SK-N-SH (cell line): ENCODE data around the gene SNED1. TPM values are rescaled to one million over a fixed set of nuclear protein-coding genes. Genes with fewer than 3 reads are reported as not detected.
"Not testable (repeated sequence)": the region's sequence is repeated elsewhere in the genome, so short reads cannot be mapped to it uniquely, and the experiment has no call there.

Experiments used
- CTCF ChIA-PET: fragments of 300-600, 350-600 bp; formaldehyde crosslinking; extraction: SDS; loops from one replicate; lab custom pipeline; 2021; lab: Yijun Ruan, JAX
- POLR2A ChIA-PET: fragments of 350-600 bp; sonication (Branson Sonifier 250); formaldehyde crosslinking; extraction: SDS; loops from one replicate; lab custom pipeline; 2020; ENCODE audit warnings: antibody characterized with exemption, inconsistent platforms; lab: Yijun Ruan, JAX
- DNase-seq: peaks from one replicate; pipeline ENCODE4 v3.0.0; 2012
- H2AFZ ChIP-seq: fragments of 200-600 bp; sonication (generic); 2 replicates; pipeline ENCODE4 v1.8.1; 2016; ENCODE audit warnings: antibody characterized with exemption, mild to moderate bottlenecking, low read depth
- H3F3A ChIP-seq: fragments of 200-600 bp; sonication (generic); replicated peaks from 2 replicates; pipeline ENCODE3; 2016; ENCODE audit warnings: antibody characterized with exemption, mild to moderate bottlenecking; ENCODE audit not compliant: insufficient read depth
- H3K27ac ChIP-seq, 2 experiments: fragments of 200-500 bp in 1 of 2; fragments of 200-600 bp in 1 of 2; sonication (Bioruptor generic) in 1 of 2; sonication (generic), shearing (Covaris generic) in 1 of 2; 2 replicates each; pipeline versions ENCODE4 v1.5.1 to v1.6.1; 2014 to 2016; ENCODE audit warnings: low read depth in 2 of 2, inconsistent platforms in 1 of 2, low read length in 1 of 2, mild to moderate bottlenecking in 1 of 2, mixed read lengths in 1 of 2
- H3K27me3 ChIP-seq: fragments of 200-600 bp; sonication (generic), shearing (Covaris generic); 2 replicates; pipeline ENCODE4 v1.6.1; 2016; ENCODE audit warnings: mixed run types; ENCODE audit not compliant: insufficient read depth
- H3K36me3 ChIP-seq, 2 experiments: fragments of 200-500 bp in 1 of 2; fragments of 200-600 bp in 1 of 2; sonication (Bioruptor generic) in 1 of 2; sonication (generic) in 1 of 2; replicated peaks in 1 of 2; 2 replicates each; pipeline versions ENCODE3 to v1.5.1; 2014 to 2016; ENCODE audit warnings: low read length in 1 of 2, mild to moderate bottlenecking in 1 of 2; ENCODE audit not compliant: insufficient read depth in 2 of 2, control insufficient read depth in 1 of 2
- H3K4me1 ChIP-seq, 2 experiments: fragments of 200-500 bp in 1 of 2; fragments of 200-600 bp in 1 of 2; sonication (Bioruptor generic) in 1 of 2; sonication (generic), shearing (Covaris generic) in 1 of 2; 2 replicates each; pipeline versions ENCODE4 v1.5.1 to v1.6.1; 2014 to 2016; ENCODE audit warnings: low read depth in 1 of 2, low read length in 1 of 2, mixed run types in 1 of 2; ENCODE audit not compliant: insufficient read depth in 2 of 2, control insufficient read depth in 1 of 2
- H3K4me2 ChIP-seq: fragments of 200-600 bp; sonication (generic), shearing (Covaris generic); 2 replicates; pipeline ENCODE4 v1.6.1; 2017; ENCODE audit warnings: mixed run types
- H3K4me3 ChIP-seq, 2 experiments: fragments of 200-500 bp in 1 of 2; fragments of 200-600 bp in 1 of 2; sonication (Bioruptor generic) in 1 of 2; sonication (generic), shearing (Covaris generic) in 1 of 2; 2 replicates each; pipeline versions ENCODE4 v1.5.1 to v1.8.1; 2014 to 2016; ENCODE audit warnings: low read depth in 2 of 2, inconsistent platforms in 1 of 2, low read length in 1 of 2, mild to moderate bottlenecking in 1 of 2, mixed read lengths in 1 of 2, moderate library complexity in 1 of 2
- H3K79me2 ChIP-seq: fragments of 200-600 bp; sonication (generic); 2 replicates; pipeline ENCODE4 v1.8.1; 2017; ENCODE audit warnings: mild to moderate bottlenecking; ENCODE audit not compliant: insufficient read depth
- H3K9ac ChIP-seq: fragments of 200-600 bp; sonication (generic); 2 replicates; pipeline ENCODE4 v1.6.1; 2017; ENCODE audit warnings: mixed run types
- H3K9me2 ChIP-seq: fragments of 200-600 bp; sonication (generic); 2 replicates; pipeline ENCODE4 v1.6.1; 2017; ENCODE audit warnings: mixed run types
- H3K9me3 ChIP-seq: fragments of 200-600 bp; sonication (generic); 2 replicates; pipeline ENCODE4 v1.6.1; 2017; ENCODE audit warnings: mixed run types, mild to moderate bottlenecking, moderate library complexity
- H4K20me1 ChIP-seq: fragments of 200-600 bp; sonication (generic); 2 replicates; pipeline ENCODE4 v1.6.1; 2017; ENCODE audit warnings: mild to moderate bottlenecking, mixed run types; ENCODE audit not compliant: insufficient read depth
- CHD2 ChIP-seq: fragments of 150-350 bp; IDR thresholded peaks from 2 replicates; pipeline ENCODE4 v1.6.1; 2018; ENCODE audit warnings: low read length; ENCODE audit not compliant: partially characterized antibody
- IRF3 ChIP-seq: fragments of 150-350 bp; IDR thresholded peaks from 2 replicates; pipeline ENCODE4 v1.6.1; 2016; ENCODE audit warnings: mild to moderate bottlenecking, low read depth, low read length
- JUND ChIP-seq: IDR thresholded peaks from 2 replicates; pipeline ENCODE4 v1.4.0; 2012
- NRF1 ChIP-seq: IDR thresholded peaks from 2 replicates; pipeline ENCODE4 v1.6.1; 2012; ENCODE audit warnings: low read depth, mild to moderate bottlenecking, low read length
- RCOR1 ChIP-seq: fragments of 150-350 bp; IDR thresholded peaks from 2 replicates; pipeline ENCODE4 v1.6.1; 2017; ENCODE audit warnings: antibody characterized with exemption, low read length
- RXRA ChIP-seq: IDR thresholded peaks from 2 replicates; pipeline ENCODE4 v1.4.0; 2012; ENCODE audit warnings: low read depth, mild to moderate bottlenecking, borderline replicate concordance
- SMC3 ChIP-seq: IDR thresholded peaks from 2 replicates; pipeline ENCODE4 v1.6.1; 2012; ENCODE audit warnings: low read depth, low read length, improper control_type of control experiment
- TEAD4 ChIP-seq: IDR thresholded peaks from 2 replicates; pipeline ENCODE4 v1.4.0; 2012; ENCODE audit warnings: mild to moderate bottlenecking, borderline replicate concordance; ENCODE audit not compliant: insufficient read depth
- YY1 ChIP-seq: IDR thresholded peaks from 2 replicates; pipeline ENCODE4 v1.4.0; 2012; ENCODE audit warnings: low read depth, mild to moderate bottlenecking
- WGBS: methylation state at CpG from one replicate; pipeline ENCODE4 v1.1.6; 2017; ENCODE audit warnings: low lambda C conversion rate; 5-methylcytosine and 5-hydroxymethylcytosine counted together
- polyA plus RNA-seq, 3 experiments: library from polyadenylated mRNA; depleted of rRNA; stranded (reverse); fragments of >200 nt; gene quantifications; 2 replicates each; pipeline ENCODE4 v1.2.3, GENCODE V29; 2012
- TF ChIP-seq, protein P1 (sequence below): IDR thresholded peaks from 2 replicates; pipeline ENCODE4 v1.4.0; 2012; ENCODE audit warnings: low read depth, borderline replicate concordance
- TF ChIP-seq, protein P2 (sequence below): IDR thresholded peaks from 2 replicates; pipeline ENCODE4; 2012
- TF ChIP-seq, protein P3 (sequence below): IDR thresholded peaks from 2 replicates; pipeline ENCODE4 v1.6.1; 2012; ENCODE audit warnings: mild to moderate bottlenecking, low read depth, low read length, moderate library complexity

Gene SNED1
- polyA plus RNA-seq, 1 of the 3 experiments (the other 2 are of a cell fraction) = 0.03 TPM

- TF ChIP-seq, protein P1, sequence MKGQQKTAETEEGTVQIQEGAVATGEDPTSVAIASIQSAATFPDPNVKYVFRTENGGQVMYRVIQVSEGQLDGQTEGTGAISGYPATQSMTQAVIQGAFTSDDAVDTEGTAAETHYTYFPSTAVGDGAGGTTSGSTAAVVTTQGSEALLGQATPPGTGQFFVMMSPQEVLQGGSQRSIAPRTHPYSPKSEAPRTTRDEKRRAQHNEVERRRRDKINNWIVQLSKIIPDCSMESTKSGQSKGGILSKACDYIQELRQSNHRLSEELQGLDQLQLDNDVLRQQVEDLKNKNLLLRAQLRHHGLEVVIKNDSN = peak; percentile 64
- TF ChIP-seq SMC3 = no peak; the same call in 1 of the 2 replicates
- TF ChIP-seq JUND = no peak
- peak; percentile 82 for TF ChIP-seq CHD2
- no peak for TF ChIP-seq RXRA
- TF ChIP-seq, protein P2, sequence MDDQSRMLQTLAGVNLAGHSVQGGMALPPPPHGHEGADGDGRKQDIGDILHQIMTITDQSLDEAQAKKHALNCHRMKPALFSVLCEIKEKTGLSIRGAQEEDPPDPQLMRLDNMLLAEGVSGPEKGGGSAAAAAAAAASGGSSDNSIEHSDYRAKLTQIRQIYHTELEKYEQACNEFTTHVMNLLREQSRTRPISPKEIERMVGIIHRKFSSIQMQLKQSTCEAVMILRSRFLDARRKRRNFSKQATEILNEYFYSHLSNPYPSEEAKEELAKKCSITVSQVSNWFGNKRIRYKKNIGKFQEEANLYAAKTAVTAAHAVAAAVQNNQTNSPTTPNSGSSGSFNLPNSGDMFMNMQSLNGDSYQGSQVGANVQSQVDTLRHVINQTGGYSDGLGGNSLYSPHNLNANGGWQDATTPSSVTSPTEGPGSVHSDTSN = peak; percentile 35; the same call in 1 of the 2 replicates
- peak; percentile 92 for TF ChIP-seq YY1
- TF ChIP-seq NRF1 = no peak
- no peak for TF ChIP-seq IRF3
Measured at GRCh38 chr2:241102239-241102803, 103.9 kb downstream of the SNED1 start, which contains the start of gene MTERF4 (continued).

- Histone ChIP-seq H3K4me3 (peak overlapping the region; percentile 79 to 99), H3K4me2 (peak overlapping the region; percentile 86), H4K20me1 (no peaks in the 10 kb centered on the region), H3K4me1 (peaks cover 0 to 13% of the 10 kb centered on the region in 2 experiments; a peak in 2 of 4 replicates), H3K9ac (peak overlapping the region; percentile 95), H3K9me2 (no peaks in the 10 kb centered on the region), H3F3A (no peaks in the 10 kb centered on the region), H2AFZ (peak overlapping the region; percentile 100), H3K36me3 (peaks cover 6 to 18% of the 10 kb centered on the region in 2 experiments)
- ChIA-PET CTCF (interaction anchor here (1.5 kb wide), 1 partner anchor 11 kb away, joined by 3 read pairs; no protein-coding TSS in a partner anchor), POLR2A (interaction anchor here (0.6 kb wide), 1 partner anchor 501 kb away, joined by 4 read pairs; no protein-coding TSS in a partner anchor)
- whole genome bisulfite sequencing = 70% methylated on average over 5 of the region's 5 CpGs
- TF ChIP-seq RCOR1 = no peak
- TF ChIP-seq, protein P3, sequence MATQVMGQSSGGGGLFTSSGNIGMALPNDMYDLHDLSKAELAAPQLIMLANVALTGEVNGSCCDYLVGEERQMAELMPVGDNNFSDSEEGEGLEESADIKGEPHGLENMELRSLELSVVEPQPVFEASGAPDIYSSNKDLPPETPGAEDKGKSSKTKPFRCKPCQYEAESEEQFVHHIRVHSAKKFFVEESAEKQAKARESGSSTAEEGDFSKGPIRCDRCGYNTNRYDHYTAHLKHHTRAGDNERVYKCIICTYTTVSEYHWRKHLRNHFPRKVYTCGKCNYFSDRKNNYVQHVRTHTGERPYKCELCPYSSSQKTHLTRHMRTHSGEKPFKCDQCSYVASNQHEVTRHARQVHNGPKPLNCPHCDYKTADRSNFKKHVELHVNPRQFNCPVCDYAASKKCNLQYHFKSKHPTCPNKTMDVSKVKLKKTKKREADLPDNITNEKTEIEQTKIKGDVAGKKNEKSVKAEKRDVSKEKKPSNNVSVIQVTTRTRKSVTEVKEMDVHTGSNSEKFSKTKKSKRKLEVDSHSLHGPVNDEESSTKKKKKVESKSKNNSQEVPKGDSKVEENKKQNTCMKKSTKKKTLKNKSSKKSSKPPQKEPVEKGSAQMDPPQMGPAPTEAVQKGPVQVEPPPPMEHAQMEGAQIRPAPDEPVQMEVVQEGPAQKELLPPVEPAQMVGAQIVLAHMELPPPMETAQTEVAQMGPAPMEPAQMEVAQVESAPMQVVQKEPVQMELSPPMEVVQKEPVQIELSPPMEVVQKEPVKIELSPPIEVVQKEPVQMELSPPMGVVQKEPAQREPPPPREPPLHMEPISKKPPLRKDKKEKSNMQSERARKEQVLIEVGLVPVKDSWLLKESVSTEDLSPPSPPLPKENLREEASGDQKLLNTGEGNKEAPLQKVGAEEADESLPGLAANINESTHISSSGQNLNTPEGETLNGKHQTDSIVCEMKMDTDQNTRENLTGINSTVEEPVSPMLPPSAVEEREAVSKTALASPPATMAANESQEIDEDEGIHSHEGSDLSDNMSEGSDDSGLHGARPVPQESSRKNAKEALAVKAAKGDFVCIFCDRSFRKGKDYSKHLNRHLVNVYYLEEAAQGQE = no peak
- no peak for TF ChIP-seq TEAD4
- TF ChIP-seq, all 33 proteins: peak for 0
- Histone ChIP-seq H3K27ac (peak overlapping the region in 1 of 2 experiments; percentile 72; a peak in 2 of 4 replicates), H3K79me2 (peaks cover 56% of the 10 kb centered on the region), H3K27me3 (no peaks in the 10 kb centered on the region), H3K9me3 (no peaks in the 10 kb centered on the region)
- DNase-seq = no peak
Measured at GRCh38 chr2:241103176-241103595, 104.8 kb downstream of the SNED1 start.

DNA sequence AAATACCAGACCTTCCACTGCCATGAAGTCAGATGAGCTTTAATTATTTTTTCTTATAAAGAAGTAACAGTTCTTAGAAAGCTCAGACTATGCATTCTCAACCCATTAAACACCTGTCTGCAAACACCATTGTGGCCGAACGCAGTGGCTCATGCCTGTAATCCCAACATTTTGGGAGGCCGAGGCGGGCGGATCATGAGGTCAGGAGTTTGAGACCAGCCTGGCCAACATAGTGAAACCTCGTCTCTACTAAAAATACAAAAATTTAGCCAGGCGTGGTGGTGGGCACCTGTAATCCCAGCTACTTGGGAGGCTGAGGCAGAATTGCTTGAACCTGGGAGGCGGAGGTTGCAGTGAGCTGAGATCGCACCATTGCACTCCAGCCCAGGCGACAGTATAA, 106.2 kb downstream of the SNED1 start:
- CTCF ChIA-PET = interaction anchor here (0.7 kb wide), 1 partner anchor 149 kb away, joined by 3 read pairs; no protein-coding TSS in a partner anchor
- whole genome bisulfite sequencing = 92% methylated on average over 10 of the region's 10 CpGs
- H3K9me2 ChIP-seq, H3K36me3 ChIP-seq, POLR2A ChIA-PET, H3K9ac ChIP-seq, H3K4me3 ChIP-seq, H3F3A ChIP-seq, H4K20me1 ChIP-seq, H3K27ac ChIP-seq, DNase-seq, H3K27me3 ChIP-seq, H2AFZ ChIP-seq, H3K9me3 ChIP-seq, H3K4me2 ChIP-seq: not testable (repeated sequence)
- H3K4me1 ChIP-seq = peaks cover 0 to 13% of the 10 kb centered on the region in 2 experiments; a peak in 2 of 4 replicates
- H3K79me2 ChIP-seq = peaks cover 42% of the 10 kb centered on the region
